SU-DHL-6 (cell line): ENCODE data around the gene GRIA3.

ENCODE experiments used
- H2AFZ ChIP-seq: fragments of 200-600 bp; sonication (generic); 2 replicates; pipeline ENCODE4 v1.6.1; 2014; ENCODE audit warnings: low read depth, mild to moderate bottlenecking, moderate library complexity, mixed read lengths, antibody characterized with exemption, low read length; ENCODE audit not compliant: severe bottlenecking
- H3F3A ChIP-seq: fragments of 200-600 bp; shearing (Covaris generic); 2 replicates; pipeline ENCODE4 v1.6.0; 2016; ENCODE audit warnings: antibody characterized with exemption, mild to moderate bottlenecking; ENCODE audit not compliant: insufficient read depth
- H3K27ac ChIP-seq: fragments of 200-600 bp; sonication (generic); 2 replicates; pipeline ENCODE4 v1.5.1; 2016; ENCODE audit warnings: low read depth, mild to moderate bottlenecking, low read length, moderate library complexity, mixed read lengths
- H3K27me3 ChIP-seq: fragments of 200-600 bp; sonication (generic), shearing (Covaris generic); 2 replicates; pipeline ENCODE4 v1.6.0; 2014; ENCODE audit warnings: mild to moderate bottlenecking, low read length
- H3K36me3 ChIP-seq: fragments of 200-600 bp; sonication (generic); 2 replicates; pipeline ENCODE4 v1.6.1; 2014; ENCODE audit warnings: mild to moderate bottlenecking, low read length, mixed read lengths
- H3K4me2 ChIP-seq: fragments of 300-600, 200-600 bp; shearing (Covaris generic), sonication (generic); 2 replicates; pipeline ENCODE4 v1.6.0; 2014; ENCODE audit warnings: low read length, low read depth, mild to moderate bottlenecking; ENCODE audit not compliant: poor library complexity, severe bottlenecking
- H3K4me3 ChIP-seq: fragments of 200-600 bp; sonication (generic); 2 replicates; pipeline ENCODE4 v1.5.1; 2014; ENCODE audit warnings: antibody characterized with exemption, low read length, mild to moderate bottlenecking, mixed read lengths; ENCODE audit not compliant: insufficient read depth, poor library complexity, severe bottlenecking
- H3K79me2 ChIP-seq: fragments of 200-600 bp; sonication (generic); 2 replicates; pipeline ENCODE4 v1.6.1; 2014; ENCODE audit warnings: mild to moderate bottlenecking, low read length, moderate library complexity; ENCODE audit not compliant: insufficient read depth
- H3K9ac ChIP-seq: fragments of 200-600 bp; sonication (generic); 2 replicates; pipeline ENCODE4 v1.7.0; 2014; ENCODE audit warnings: mild to moderate bottlenecking, low read length
- H3K9me2 ChIP-seq: fragments of 200-600 bp; sonication (generic); replicated peaks from 2 replicates; pipeline ENCODE4 v1.6.1; 2014; ENCODE audit warnings: low read length; ENCODE audit not compliant: insufficient read depth
- H3K9me3 ChIP-seq: fragments of 200-600 bp; sonication (generic); 2 replicates; pipeline ENCODE4 v1.6.1; 2014; ENCODE audit warnings: low read length, mixed read lengths; ENCODE audit not compliant: insufficient read depth
- H4K20me1 ChIP-seq: fragments of 200-600 bp; sonication (generic); 2 replicates; pipeline ENCODE4 v1.6.1; 2014; ENCODE audit warnings: low read depth, mild to moderate bottlenecking, antibody characterized with exemption, low read length, moderate library complexity, mixed read lengths
- CTCF ChIP-seq: fragments of 200-600 bp; sonication (generic); IDR thresholded peaks from one replicate; pipeline ENCODE4 v1.5.1; 2017; ENCODE audit warnings: antibody characterized with exemption, mild to moderate bottlenecking, low read length, moderate library complexity; ENCODE audit not compliant: insufficient read depth, poor library complexity, severe bottlenecking
- EZH2phosphoT487 ChIP-seq: fragments of 200-600 bp; sonication (generic), shearing (Covaris generic); conservative IDR thresholded peaks from 2 replicates; pipeline ENCODE4 v1.6.1; 2018; ENCODE audit warnings: mild to moderate bottlenecking, antibody characterized with exemption, low read length, moderate library complexity, mixed read lengths

GRIA3 gene

GRCh38 chrX:123330229-123330942 is 146.3 kb downstream of the GRIA3 start:
- Histone ChIP-seq H3K9me2 (no peaks in the 10 kb centered on the region), H2AFZ (no peak overlapping the region), H3K4me2 (no peak overlapping the region), H3K9ac (no peak overlapping the region), H3K36me3 (no peaks in the 10 kb centered on the region), H3K27me3 (no peaks in the 10 kb centered on the region), H3K9me3 (no peaks in the 10 kb centered on the region), H3K4me3 (no peak overlapping the region), H3F3A (no peaks in the 10 kb centered on the region), H3K79me2 (no peaks in the 10 kb centered on the region), H3K27ac (no peak overlapping the region), H4K20me1 (no peaks in the 10 kb centered on the region)
- TF ChIP-seq CTCF: no peak
- TF ChIP-seq EZH2phosphoT487: no peak

DNA sequence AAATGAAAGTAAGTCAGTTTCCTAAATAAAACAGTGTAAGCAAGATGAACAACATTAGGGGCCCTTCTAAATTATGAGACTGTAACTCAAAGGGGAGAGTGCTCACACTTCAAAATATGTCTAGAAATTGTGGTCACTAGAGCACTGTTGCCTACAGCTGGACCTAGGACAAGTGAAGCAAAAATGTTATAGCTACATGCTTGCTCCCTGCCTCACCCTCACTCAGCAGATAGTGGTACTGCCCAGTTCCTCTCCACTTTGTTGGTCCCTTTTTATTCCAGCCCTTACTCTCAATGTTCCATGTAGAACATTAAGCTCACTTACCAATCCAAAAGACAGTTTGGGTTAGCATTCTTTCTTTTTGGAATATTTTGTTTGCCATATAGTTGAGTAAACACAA is 147.3 kb downstream of the GRIA3 start:
- Histone ChIP-seq H3K9me2 (no peaks in the 10 kb centered on the region), H3K4me2 (no peak overlapping the region), H4K20me1 (no peaks in the 10 kb centered on the region), H3K9me3 (no peaks in the 10 kb centered on the region), H3K27ac (no peak overlapping the region), H3K79me2 (no peaks in the 10 kb centered on the region), H3F3A (no peaks in the 10 kb centered on the region), H3K9ac (no peak overlapping the region), H3K27me3 (no peaks in the 10 kb centered on the region), H3K36me3 (no peaks in the 10 kb centered on the region), H3K4me3 (no peak overlapping the region), H2AFZ (no peak overlapping the region)
- TF ChIP-seq EZH2phosphoT487 (no peak), CTCF (no peak)

- Histone ChIP-seq H3K9ac (no peak overlapping the region), H4K20me1 (no peaks in the 10 kb centered on the region), H2AFZ (no peak overlapping the region), H3K36me3 (no peaks in the 10 kb centered on the region), H3K27ac (no peak overlapping the region), H3K9me3 (no peaks in the 10 kb centered on the region), H3K9me2 (no peaks in the 10 kb centered on the region), H3K4me3 (no peak overlapping the region), H3F3A (no peaks in the 10 kb centered on the region), H3K4me2 (no peak overlapping the region), H3K79me2 (no peaks in the 10 kb centered on the region), H3K27me3 (no peaks in the 10 kb centered on the region)
- TF ChIP-seq EZH2phosphoT487: no peak
These were observed 147.8 kb downstream of the GRIA3 start for GRCh38 chrX:123331859-123332258.

GRCh38 chrX:123336666-123337065 is 152.6 kb downstream of the GRIA3 start:
- no peak overlapping the region for H2AFZ ChIP-seq
- no peaks in the 10 kb centered on the region for H3K79me2 ChIP-seq
- no peak overlapping the region for H3K4me3 ChIP-seq
- H3K27ac ChIP-seq: no peak overlapping the region
- H3K4me2 ChIP-seq: no peak overlapping the region
- H3F3A ChIP-seq: no peaks in the 10 kb centered on the region
- no peak for TF ChIP-seq EZH2phosphoT487
- no peak for TF ChIP-seq CTCF
- no peaks in the 10 kb centered on the region for H4K20me1 ChIP-seq
- H3K9me2 ChIP-seq: no peaks in the 10 kb centered on the region
- no peaks in the 10 kb centered on the region for H3K36me3 ChIP-seq
- H3K9me3 ChIP-seq: no peaks in the 10 kb centered on the region
- no peaks in the 10 kb centered on the region for H3K27me3 ChIP-seq
- no peak overlapping the region for H3K9ac ChIP-seq
